ENCODE measurements around the gene KDM4C.

GRCh38 chr9:6870650-6871477, 113.1 kb downstream of the KDM4C start:
- no peak for TF ChIP-seq CTCF (IDR thresholded peaks at IDR 0.05)
- TF ChIP-seq POLR2A (IDR thresholded peaks at IDR 0.05): no peak
